ENCODE data around the gene OLFML2B.

- TF ChIP-seq CTCF (IDR thresholded peaks at IDR 0.05) = no peak
- TF ChIP-seq POLR2A (IDR thresholded peaks at IDR 0.05) = no peak
- TF ChIP-seq EP300 (IDR thresholded peaks at IDR 0.05) = no peak
These were observed 24.2 kb downstream of the OLFML2B start for GRCh38 chr1:161999301-162000052.
